HG03039 (cell line): Measurements from ENCODE around the gene BMP3.

Source experiments
- ATAC-seq: cut with Tn5 transposase; IDR thresholded peaks from one replicate; pipeline ENCODE4 v1.9.1; 2021; ENCODE audit warnings: mild to moderate bottlenecking, moderate library complexity; ENCODE audit not compliant: unreplicated experiment

BMP3 gene

DNA sequence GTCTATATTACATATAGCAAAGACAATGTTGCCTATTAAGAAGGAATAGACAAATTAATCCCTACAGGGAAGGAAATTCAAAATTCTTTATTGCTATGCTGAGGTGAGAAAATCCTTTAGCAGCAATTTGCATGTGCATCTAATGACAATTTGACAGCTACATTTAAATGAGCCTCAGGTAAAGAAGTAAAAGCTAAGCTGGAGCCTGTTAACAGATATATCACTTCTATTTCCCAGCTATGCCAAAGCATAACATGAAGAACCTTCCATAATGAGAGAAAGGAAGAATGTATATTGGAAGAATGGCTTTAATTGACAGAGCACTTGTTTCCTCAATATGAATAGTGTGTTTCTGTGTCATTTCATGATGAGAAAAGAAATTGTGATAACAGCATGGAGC is 71.6 kb downstream of the BMP3 start:
- ATAC-seq, result no peak

DNA sequence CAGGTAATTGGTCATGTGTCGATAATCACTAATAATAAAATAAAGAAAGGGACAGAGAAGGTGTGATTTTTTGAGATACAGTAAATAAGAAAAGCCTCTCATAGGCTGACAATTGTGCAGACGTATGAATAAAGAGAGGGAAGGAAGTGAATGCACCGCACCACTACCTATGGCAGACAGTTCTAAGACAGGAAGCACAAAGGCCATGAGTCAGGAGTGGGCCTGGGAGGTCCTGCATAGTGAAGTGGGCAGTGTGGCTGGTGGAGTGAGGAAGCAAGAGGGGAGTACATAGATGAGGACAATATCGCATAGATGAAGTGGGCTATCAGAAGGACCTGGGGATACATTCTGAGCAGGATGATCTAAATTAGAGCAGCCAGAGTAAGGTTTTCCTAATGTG is 75.6 kb downstream of the BMP3 start:
- no peak for ATAC-seq
